HAP-1 (cell line): ENCODE results near the gene CACNA1E.

Source experiments
- DNase-seq, 2 experiments: peaks; one replicate each; pipeline ENCODE4 v3.0.0-alpha.2; 2016 to 2020; ENCODE audit warnings: low spot score in 2 of 2
- H3K27me3 ChIP-seq: fragments of 250-450 bp; sonication (Bioruptor Pico); 2 replicates; pipeline ENCODE4 v1.5.1; 2020; ENCODE audit warnings: low read depth, mild to moderate bottlenecking, moderate library complexity
- H3K36me3 ChIP-seq: fragments of 250-450 bp; sonication (Bioruptor Pico); replicated peaks from 2 replicates; pipeline ENCODE4 v1.5.1; 2020; ENCODE audit warnings: mild to moderate bottlenecking
- H3K4me1 ChIP-seq: fragments of 250-450 bp; sonication (Bioruptor Pico); 2 replicates; pipeline ENCODE4 v1.5.1; 2020; ENCODE audit warnings: mild to moderate bottlenecking
- H3K4me3 ChIP-seq: fragments of 250-450 bp; sonication (Bioruptor Pico); 2 replicates; pipeline ENCODE4 v1.5.1; 2020; ENCODE audit warnings: mild to moderate bottlenecking, moderate library complexity
- H3K9me3 ChIP-seq: fragments of 250-450 bp; sonication (Bioruptor Pico); 2 replicates; pipeline ENCODE4 v1.5.1; 2020; ENCODE audit warnings: mild to moderate bottlenecking, moderate library complexity
- in situ Hi-C: fragments of 300-500 bp; cut with MboI; formaldehyde crosslinking; loops from 3 replicates; pipeline ENCODE4 v1.14.3; 2020; ENCODE audit warnings: low sequenced_read_pairs, inconsistent platforms, mixed read lengths

Gene CACNA1E

GRCh38 chr1:181742426-181742825 is 259.1 kb downstream of the CACNA1E start:
- H3K36me3 ChIP-seq: no peaks in the 10 kb centered on the region

GRCh38 chr1:181743878-181744312 is 260.6 kb downstream of the CACNA1E start:
- no peaks in the 10 kb centered on the region for H3K9me3 ChIP-seq
- no peaks in the 10 kb centered on the region for H3K4me1 ChIP-seq
- H3K36me3 ChIP-seq: no peaks in the 10 kb centered on the region
- no peak overlapping the region for H3K4me3 ChIP-seq
- no peaks in the 10 kb centered on the region for H3K27me3 ChIP-seq
- in situ Hi-C loops: no loop called here
- DNase-seq: no peak

More at GRCh38 chr1:181742426-181742825, 259.1 kb downstream of the CACNA1E start:
- Histone ChIP-seq H3K27me3 (no peaks in the 10 kb centered on the region), H3K4me3 (no peak overlapping the region), H3K9me3 (no peaks in the 10 kb centered on the region), H3K4me1 (no peaks in the 10 kb centered on the region)
- in situ Hi-C loops: no loop called here
- no peak for DNase-seq

- Histone ChIP-seq H3K36me3 (no peaks in the 10 kb centered on the region), H3K27me3 (no peaks in the 10 kb centered on the region), H3K9me3 (no peaks in the 10 kb centered on the region), H3K4me1 (no peaks in the 10 kb centered on the region), H3K4me3 (no peak overlapping the region)
- no peak for DNase-seq
- in situ Hi-C loops: no loop called here
Observed at GRCh38 chr1:181746224-181746623, 262.9 kb downstream of the CACNA1E start.

- Histone ChIP-seq H3K4me1 (no peaks in the 10 kb centered on the region), H3K27me3 (no peaks in the 10 kb centered on the region), H3K36me3 (no peaks in the 10 kb centered on the region), H3K4me3 (no peak overlapping the region), H3K9me3 (no peaks in the 10 kb centered on the region)
- in situ Hi-C loops: no loop called here
- DNase-seq: no peak
Observed at GRCh38 chr1:181748013-181748412, 264.7 kb downstream of the CACNA1E start.

GRCh38 chr1:181754103-181754502 is 270.8 kb downstream of the CACNA1E start:
- no peaks in the 10 kb centered on the region for H3K9me3 ChIP-seq
- H3K36me3 ChIP-seq: no peaks in the 10 kb centered on the region
- in situ Hi-C loops: no loop called here
- H3K4me1 ChIP-seq: no peaks in the 10 kb centered on the region
- no peak for DNase-seq
- H3K27me3 ChIP-seq: no peaks in the 10 kb centered on the region
- H3K4me3 ChIP-seq: no peak overlapping the region

GRCh38 chr1:181759481-181759880 is 276.2 kb downstream of the CACNA1E start:
- H3K27me3 ChIP-seq: no peaks in the 10 kb centered on the region
- no peak for DNase-seq
- no peaks in the 10 kb centered on the region for H3K4me1 ChIP-seq
- no peaks in the 10 kb centered on the region for H3K9me3 ChIP-seq
- in situ Hi-C loops: no loop called here
- no peak overlapping the region for H3K4me3 ChIP-seq
- no peaks in the 10 kb centered on the region for H3K36me3 ChIP-seq

GRCh38 chr1:181763736-181764135 is 280.4 kb downstream of the CACNA1E start:
- in situ Hi-C loops: no loop called here
- no peaks in the 10 kb centered on the region for H3K27me3 ChIP-seq
- no peak for DNase-seq
- H3K4me1 ChIP-seq: no peaks in the 10 kb centered on the region
- H3K9me3 ChIP-seq: no peaks in the 10 kb centered on the region
- no peak overlapping the region for H3K4me3 ChIP-seq
- no peaks in the 10 kb centered on the region for H3K36me3 ChIP-seq

GRCh38 chr1:181765451-181766026 is 282.2 kb downstream of the CACNA1E start:
- Histone ChIP-seq H3K9me3 (no peaks in the 10 kb centered on the region), H3K4me1 (no peaks in the 10 kb centered on the region), H3K36me3 (no peaks in the 10 kb centered on the region), H3K4me3 (no peak overlapping the region), H3K27me3 (no peaks in the 10 kb centered on the region)
- no peak for DNase-seq
- in situ Hi-C loops: no loop called here

GRCh38 chr1:181767001-181767708 is 283.8 kb downstream of the CACNA1E start:
- H3K9me3 ChIP-seq: no peaks in the 10 kb centered on the region
- H3K4me1 ChIP-seq: no peaks in the 10 kb centered on the region
- in situ Hi-C loops: no loop called here
- no peaks in the 10 kb centered on the region for H3K27me3 ChIP-seq
- no peak overlapping the region for H3K4me3 ChIP-seq
- no peaks in the 10 kb centered on the region for H3K36me3 ChIP-seq
- no peak for DNase-seq

- H3K27me3 ChIP-seq: no peaks in the 10 kb centered on the region
- DNase-seq: no peak
- H3K4me1 ChIP-seq: no peaks in the 10 kb centered on the region
- no peak overlapping the region for H3K4me3 ChIP-seq
- H3K9me3 ChIP-seq: no peaks in the 10 kb centered on the region
- H3K36me3 ChIP-seq: no peaks in the 10 kb centered on the region
- in situ Hi-C loops: no loop called here
Observed at GRCh38 chr1:181768211-181768929, 285.1 kb downstream of the CACNA1E start.

GRCh38 chr1:181768930-181769280 is 285.6 kb downstream of the CACNA1E start:
- H3K4me1 ChIP-seq: no peaks in the 10 kb centered on the region
- in situ Hi-C loops: no loop called here
- no peaks in the 10 kb centered on the region for H3K9me3 ChIP-seq
- DNase-seq: no peak
- no peaks in the 10 kb centered on the region for H3K36me3 ChIP-seq
- H3K27me3 ChIP-seq: no peaks in the 10 kb centered on the region
- H3K4me3 ChIP-seq: no peak overlapping the region

- Histone ChIP-seq H3K36me3 (no peaks in the 10 kb centered on the region), H3K4me3 (no peak overlapping the region), H3K9me3 (no peaks in the 10 kb centered on the region), H3K27me3 (no peaks in the 10 kb centered on the region), H3K4me1 (no peaks in the 10 kb centered on the region)
- in situ Hi-C loops: no loop called here
- DNase-seq: no peak
Observed at GRCh38 chr1:181769846-181770245, 286.5 kb downstream of the CACNA1E start.

GRCh38 chr1:181772714-181773113 is 289.4 kb downstream of the CACNA1E start:
- no peak for DNase-seq
- no peaks in the 10 kb centered on the region for H3K4me1 ChIP-seq
- in situ Hi-C loops: no loop called here
- H3K27me3 ChIP-seq: no peaks in the 10 kb centered on the region
- H3K4me3 ChIP-seq: no peak overlapping the region
- H3K36me3 ChIP-seq: no peaks in the 10 kb centered on the region
- no peaks in the 10 kb centered on the region for H3K9me3 ChIP-seq

GRCh38 chr1:181776044-181776443 is 292.7 kb downstream of the CACNA1E start:
- Histone ChIP-seq H3K36me3 (no peaks in the 10 kb centered on the region), H3K9me3 (no peaks in the 10 kb centered on the region)
- in situ Hi-C loops: no loop called here

More at GRCh38 chr1:181776044-181776443, 292.7 kb downstream of the CACNA1E start:
- H3K4me3 ChIP-seq: no peak overlapping the region
- DNase-seq: no peak
- no peaks in the 10 kb centered on the region for H3K27me3 ChIP-seq
- H3K4me1 ChIP-seq: no peaks in the 10 kb centered on the region
